ENCODE data around the gene MAPK6. TPM values are rescaled to one million over a fixed set of nuclear protein-coding genes. Genes with fewer than 3 reads are reported as not detected.
"Not testable (repeated sequence)": the region's sequence is repeated elsewhere in the genome, so short reads cannot be mapped to it uniquely, and the experiment has no call there.

MAPK6 gene
- total RNA-seq, 2 experiments from 2014 or later: 39.9 to 40.8 TPM

DNA sequence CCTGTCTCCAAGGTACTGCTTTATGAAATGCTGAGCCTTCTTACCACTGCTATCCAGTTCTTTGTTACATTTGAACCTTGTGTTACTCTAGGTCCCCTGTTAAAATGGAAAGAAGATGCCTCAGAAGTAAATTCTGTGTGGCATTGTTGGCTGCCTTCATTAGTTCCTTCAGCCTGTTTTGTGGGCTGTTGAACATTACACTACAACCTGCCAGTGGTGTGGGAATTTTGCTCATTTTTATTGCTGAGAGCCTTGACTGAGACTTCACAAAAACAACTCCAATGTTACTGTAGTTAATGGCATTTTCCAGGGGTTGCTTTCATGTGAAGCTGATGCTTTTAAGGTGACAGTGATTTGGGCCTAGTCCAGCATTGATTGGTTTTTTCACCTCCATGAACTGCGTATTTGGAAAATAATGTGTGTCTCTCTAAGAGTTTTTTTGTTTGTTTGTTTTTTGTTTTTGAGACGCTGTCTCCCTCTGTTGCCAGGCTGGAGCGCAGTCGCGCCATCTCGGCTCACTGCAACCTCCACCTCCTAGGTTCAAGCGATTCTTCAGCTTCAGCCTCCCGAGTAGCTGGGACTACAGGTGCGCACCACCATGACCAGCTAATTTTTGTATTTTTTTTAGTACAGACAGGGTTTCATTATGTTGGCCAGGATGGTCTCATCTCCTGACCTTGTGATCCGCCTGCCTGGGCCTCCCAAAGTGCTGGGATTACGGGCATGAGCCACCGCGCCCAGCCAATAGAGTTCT, 4.3 kb downstream of the MAPK6 start:
- ChIA-PET POLR2A (no interaction called here), CTCF (no interaction called here)
- Mint-ChIP-seq H3K4me1 (ENCODE audit: low read depth) (peaks cover 50% of the 10 kb centered on the region), H3K27me3 (no peaks in the 10 kb centered on the region), H3K27ac (no peak overlapping the region), H3K9me3 (no peaks in the 10 kb centered on the region), H3K4me3 (peak overlapping the region; percentile 18), H3K36me3 (peaks cover 10% of the 10 kb centered on the region)
- intact Hi-C loops (cut with micrococcal nuclease): no loop called here
- DNase-seq: no peak

DNA sequence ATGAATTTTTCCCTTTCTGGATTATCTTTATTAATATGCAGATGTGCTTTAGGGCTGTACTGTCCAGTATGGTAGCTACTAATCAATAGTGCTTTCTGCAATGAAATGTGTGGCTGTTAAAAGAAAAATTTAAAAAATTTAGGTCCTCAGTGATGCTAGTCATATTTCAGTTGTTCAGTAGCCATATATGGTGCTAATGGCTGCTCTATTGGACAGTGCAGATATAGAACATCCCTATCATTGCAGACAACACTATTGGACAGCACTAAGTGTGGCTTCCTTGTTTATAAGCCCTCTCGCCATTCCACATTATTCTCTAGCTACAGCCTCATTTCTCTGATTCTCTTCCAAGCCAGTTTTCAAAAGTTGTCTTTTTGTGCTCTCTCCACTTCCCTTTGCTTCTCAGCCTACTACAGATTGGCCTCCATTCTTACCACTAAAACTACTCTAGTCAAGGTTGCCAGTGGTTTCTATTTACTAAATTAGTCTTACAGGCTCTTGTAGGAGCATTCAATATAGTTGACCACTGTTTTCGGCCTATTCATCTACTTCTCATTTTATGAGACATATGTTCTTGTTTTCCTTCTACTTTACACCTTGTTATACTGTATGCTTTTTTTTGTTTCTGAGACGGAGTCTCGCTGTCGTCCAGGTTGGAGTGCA, 9.5 kb downstream of the MAPK6 start:
- H3K4me1 Mint-ChIP-seq (ENCODE audit: low read depth): peaks cover 38% of the 10 kb centered on the region
- H3K27me3 Mint-ChIP-seq: no peaks in the 10 kb centered on the region
- H3K4me3 Mint-ChIP-seq: no peak overlapping the region
- no peak for DNase-seq
- H3K36me3 Mint-ChIP-seq: peaks cover 17% of the 10 kb centered on the region
- ChIA-PET CTCF (interaction anchor here (1.6 kb wide), 1 partner anchor 17 kb away, joined by 6 read pairs; no protein-coding TSS in a partner anchor), POLR2A (no interaction called here)
- intact Hi-C loops (cut with micrococcal nuclease): no loop called here
- H3K9me3 Mint-ChIP-seq: peaks cover 5% of the 10 kb centered on the region
- H3K27ac Mint-ChIP-seq: peak overlapping the region; percentile 47

DNA sequence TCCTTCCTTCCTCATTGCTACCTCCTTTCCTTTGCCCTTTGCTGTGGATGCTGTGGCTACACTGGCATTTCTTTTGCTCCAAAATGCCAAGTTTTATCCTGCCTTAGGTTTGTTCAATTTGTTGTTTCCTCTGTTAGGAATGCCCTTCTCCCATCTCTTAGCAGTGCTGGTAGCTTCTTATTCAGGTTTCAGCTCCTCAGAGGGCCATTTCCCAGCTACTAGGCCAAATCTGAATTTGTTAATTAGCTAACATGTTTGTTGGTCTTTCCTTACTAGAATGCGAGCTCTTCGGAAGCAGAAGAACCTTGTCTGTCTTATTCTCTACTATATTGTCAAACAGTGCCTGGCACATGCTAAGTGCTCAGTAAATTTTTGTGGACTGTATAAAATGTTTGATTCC, 11.0 kb downstream of the MAPK6 start:
- no peak overlapping the region for H3K27ac Mint-ChIP-seq

DNA sequence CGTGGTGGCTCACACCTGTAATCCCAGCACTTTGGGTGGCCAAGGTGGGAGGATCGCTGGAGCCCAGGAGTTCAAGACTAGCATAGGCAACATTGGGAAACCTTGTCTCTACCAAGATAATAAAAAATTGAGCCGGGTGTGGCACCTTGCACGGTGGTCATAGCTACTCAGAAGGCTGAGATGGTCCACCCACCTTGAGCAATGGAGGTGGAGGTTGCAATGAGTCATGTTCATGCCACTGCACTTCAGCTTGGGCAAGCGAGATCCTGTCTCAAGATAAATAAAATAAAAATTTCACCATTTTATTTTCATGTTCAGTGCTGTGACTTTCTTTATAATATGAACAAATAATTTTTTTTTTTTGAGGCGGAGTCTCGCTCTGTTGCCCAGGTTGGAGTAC, 12.5 kb downstream of the MAPK6 start:
- H3K4me3 Mint-ChIP-seq: no peak overlapping the region
- peaks cover 30% of the 10 kb centered on the region for H3K36me3 Mint-ChIP-seq
- H3K4me1 Mint-ChIP-seq (ENCODE audit: low read depth): peaks cover 33% of the 10 kb centered on the region
- intact Hi-C loops (cut with micrococcal nuclease): no loop called here
- H3K27me3 Mint-ChIP-seq: no peaks in the 10 kb centered on the region
- CTCF ChIA-PET: interaction anchor here (2.8 kb wide), 1 partner anchor 15 kb away, joined by 10 read pairs; no protein-coding TSS in a partner anchor
- no peak overlapping the region for H3K27ac Mint-ChIP-seq
- POLR2A ChIA-PET: no interaction called here
- H3K9me3 Mint-ChIP-seq: peaks cover 11% of the 10 kb centered on the region
- no peak for DNase-seq

More for the DNA sequence above, 11.0 kb downstream of the MAPK6 start:
- Mint-ChIP-seq H3K27me3 (no peaks in the 10 kb centered on the region), H3K4me1 (ENCODE audit: low read depth) (peaks cover 40% of the 10 kb centered on the region), H3K9me3 (peaks cover 11% of the 10 kb centered on the region), H3K36me3 (peaks cover 28% of the 10 kb centered on the region), H3K4me3 (no peak overlapping the region)
- intact Hi-C loops (cut with micrococcal nuclease): no loop called here
- POLR2A ChIA-PET: interaction anchor here (0.7 to 1.1 kb wide), 2 partner anchors 24 to 49 kb away, joined by 3 to 4 read pairs; no protein-coding TSS in a partner anchor
- CTCF ChIA-PET: interaction anchor here (0.6 to 2.8 kb wide), 4 partner anchors 16 to 210 kb away, joined by 3 to 10 read pairs (median 3); partner anchors contain the start of gene LEO1
- DNase-seq: no peak

DNA sequence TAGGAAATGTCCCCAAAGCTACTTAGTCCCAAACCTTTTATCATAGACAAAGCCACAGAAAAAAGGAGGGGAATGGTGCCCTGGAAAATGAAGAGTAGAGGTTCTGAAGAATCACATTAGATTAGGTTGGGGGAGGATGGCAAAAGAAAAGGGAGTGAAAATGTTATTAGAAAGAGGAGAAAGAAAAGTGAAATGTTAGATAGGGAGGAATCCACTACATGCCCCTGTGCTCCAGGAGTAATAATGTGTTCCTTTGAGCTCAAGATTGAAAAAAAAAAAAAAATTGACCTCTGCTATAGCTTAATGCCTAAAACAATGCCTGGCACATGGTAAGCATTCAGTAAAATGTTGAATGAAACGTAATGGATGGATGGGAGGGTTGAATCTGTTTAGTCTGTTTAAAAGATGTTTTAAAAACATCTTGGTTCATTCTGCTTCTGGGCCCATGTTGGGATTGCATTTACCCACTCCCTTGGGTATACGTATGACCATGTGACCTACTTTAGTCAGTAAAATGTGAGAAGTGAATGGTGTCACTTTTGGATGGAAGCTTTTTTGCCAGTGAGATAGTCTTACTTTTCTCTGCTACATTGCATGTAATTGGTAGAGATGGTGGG, 19.0 kb downstream of the MAPK6 start:
- ChIA-PET POLR2A (interaction anchor here (0.6 to 0.9 kb wide), 2 partner anchors 17 to 1700 kb away, joined by 3 to 4 read pairs; no protein-coding TSS in a partner anchor), CTCF (interaction anchor here (1.2 kb wide), 1 partner anchor 170 kb away, joined by 3 read pairs; no protein-coding TSS in a partner anchor)
- DNase-seq: no peak
- Mint-ChIP-seq H3K27me3 (no peaks in the 10 kb centered on the region), H3K36me3 (peaks cover 20% of the 10 kb centered on the region), H3K4me3 (no peak overlapping the region), H3K4me1 (ENCODE audit: low read depth) (peaks cover 47% of the 10 kb centered on the region), H3K27ac (no peak overlapping the region), H3K9me3 (peaks cover 10% of the 10 kb centered on the region)
- intact Hi-C loops (cut with micrococcal nuclease): no loop called here

DNA sequence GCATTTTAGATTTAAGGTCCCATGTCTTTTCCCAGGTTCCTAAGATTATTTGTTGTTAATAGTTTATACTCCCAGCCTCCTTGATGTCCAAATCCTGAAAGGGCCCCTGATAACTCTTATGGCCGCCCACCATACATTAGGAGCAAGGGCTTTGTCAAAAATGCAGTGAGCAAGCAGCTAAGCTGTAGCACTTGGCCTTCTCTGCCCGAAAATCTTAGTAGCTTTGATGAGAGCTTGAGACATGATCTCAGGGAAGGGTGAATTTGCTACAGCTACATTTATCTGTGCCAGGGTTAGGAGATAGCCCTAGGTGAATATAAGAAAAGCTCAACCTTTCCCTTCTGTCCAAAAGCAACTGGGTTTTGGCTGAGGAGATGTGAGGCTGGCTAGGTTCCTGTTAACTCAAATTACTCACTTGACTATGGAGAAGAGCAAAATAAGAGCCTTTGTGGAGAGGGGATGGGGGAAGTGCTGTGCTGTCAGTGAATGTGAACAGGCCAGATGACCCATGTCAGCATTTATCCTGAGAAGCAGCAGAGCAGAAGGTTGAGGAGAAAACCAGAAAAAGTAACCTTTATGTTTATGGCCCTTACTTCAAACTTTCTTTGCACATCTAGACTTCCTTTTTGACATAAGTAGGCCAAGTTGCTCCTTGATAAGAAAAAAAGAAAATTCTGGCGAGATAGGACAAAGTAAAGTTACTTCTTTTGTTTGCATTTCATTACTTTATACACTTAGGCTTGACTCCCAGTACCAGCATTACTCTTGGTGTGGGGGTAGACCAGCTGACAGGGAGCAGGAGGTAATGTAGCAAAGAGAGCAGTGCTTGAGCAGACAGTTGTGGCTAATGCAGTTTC, 21.1 kb downstream of the MAPK6 start:
- no peaks in the 10 kb centered on the region for H3K27me3 Mint-ChIP-seq

DNA sequence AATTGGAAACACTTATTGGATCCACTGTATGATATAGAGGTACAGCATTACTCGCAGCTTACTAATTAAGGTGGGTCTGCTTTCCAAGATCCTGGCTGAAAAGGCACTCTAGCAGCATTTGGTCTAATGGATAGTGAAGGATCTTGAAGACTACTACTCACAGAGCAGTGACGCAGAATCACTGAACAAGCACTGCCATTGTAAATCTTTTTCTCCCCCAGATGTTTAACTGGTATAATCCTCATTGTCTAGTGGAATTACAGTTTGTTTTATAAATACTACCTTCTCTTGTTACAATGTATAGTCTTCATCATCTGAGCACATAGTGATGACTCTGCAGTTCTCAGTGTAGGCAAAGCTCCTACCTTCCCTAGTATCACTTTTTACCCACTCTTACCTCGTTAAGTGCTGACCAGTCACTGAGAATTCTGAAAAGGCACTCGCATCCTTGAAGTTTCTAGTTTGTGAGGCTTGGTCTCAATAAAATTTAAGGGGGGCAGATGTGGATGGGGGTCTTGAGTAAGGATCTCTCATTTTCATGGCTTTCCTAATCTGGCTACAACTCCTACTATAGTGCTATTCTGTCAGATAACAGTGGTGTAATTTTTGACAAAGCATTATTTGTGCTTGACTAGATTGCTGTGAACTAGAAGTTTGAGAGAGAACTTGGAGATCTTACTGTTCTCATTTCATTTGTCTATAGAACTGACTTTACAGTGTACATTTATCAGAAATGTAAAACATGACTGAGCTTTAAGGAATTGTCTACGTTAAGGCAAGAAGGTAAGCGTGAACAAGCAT, 23.2 kb downstream of the MAPK6 start:
- ChIA-PET POLR2A (no interaction called here), CTCF (interaction anchor here (1.0 kb wide), 1 partner anchor 36 kb away, joined by 3 read pairs; no protein-coding TSS in a partner anchor)
- H3K9me3 Mint-ChIP-seq: no peaks in the 10 kb centered on the region
- intact Hi-C loops (cut with micrococcal nuclease): no loop called here
- H3K4me3 Mint-ChIP-seq: no peak overlapping the region
- DNase-seq: no peak
- H3K27ac Mint-ChIP-seq: no peak overlapping the region
- no peaks in the 10 kb centered on the region for H3K27me3 Mint-ChIP-seq
- H3K36me3 Mint-ChIP-seq: peaks cover 11% of the 10 kb centered on the region
- peaks cover 71% of the 10 kb centered on the region for H3K4me1 Mint-ChIP-seq (ENCODE audit: low read depth)

More for the DNA sequence above, 21.1 kb downstream of the MAPK6 start:
- ChIA-PET POLR2A (no interaction called here), CTCF (interaction anchor here (1.1 to 1.3 kb wide), 3 partner anchors 15 to 39 kb away, joined by 3 read pairs; no protein-coding TSS in a partner anchor)
- Mint-ChIP-seq H3K4me1 (ENCODE audit: low read depth) (peaks cover 54% of the 10 kb centered on the region), H3K27ac (no peak overlapping the region), H3K36me3 (peaks cover 2% of the 10 kb centered on the region), H3K4me3 (no peak overlapping the region), H3K9me3 (no peaks in the 10 kb centered on the region)
- intact Hi-C loops (cut with micrococcal nuclease): no loop called here
- no peak for DNase-seq

DNA sequence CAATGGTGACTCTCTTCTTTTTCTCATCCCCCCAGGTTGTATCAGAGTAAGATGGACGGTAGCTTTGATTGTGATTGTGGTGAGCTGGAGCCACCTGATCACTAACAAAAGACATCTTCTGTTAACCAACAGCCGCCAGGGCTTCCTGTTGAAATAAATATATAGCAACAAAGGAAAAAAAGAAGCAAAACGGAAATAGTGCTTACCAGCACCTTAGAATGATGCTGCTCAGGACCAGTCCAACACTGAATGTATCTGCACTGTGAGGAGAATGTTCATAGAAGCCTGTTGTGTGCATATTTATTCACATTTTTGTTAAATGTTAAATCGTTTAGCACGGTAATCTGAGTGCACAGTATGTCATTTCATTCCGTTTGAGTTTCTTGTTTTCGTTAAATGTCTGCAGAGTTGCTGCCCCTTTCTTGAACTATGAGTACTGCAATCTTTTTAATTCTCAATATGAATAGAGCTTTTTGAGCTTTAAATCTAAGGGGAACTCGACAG, 26.8 kb downstream of the MAPK6 start:
- CTCF ChIA-PET: interaction anchor here (0.6 to 4.1 kb wide), 8 partner anchors 15 to 80 kb away, joined by 3 to 31 read pairs (median 6); partner anchors contain the start of gene LEO1
- H3K9me3 Mint-ChIP-seq, H3K27me3 Mint-ChIP-seq: not testable (repeated sequence)
- intact Hi-C loops (cut with micrococcal nuclease): loop anchor here (1.0 to 2.0 kb wide), 2 partner anchors 25 to 63 kb away; no protein-coding TSS in a partner anchor
- peaks cover 26% of the 10 kb centered on the region for H3K36me3 Mint-ChIP-seq
- POLR2A ChIA-PET: interaction anchor here (0.6 to 1.2 kb wide), 3 partner anchors 26 to 74 kb away, joined by 3 read pairs; partner anchors contain the start of gene LEO1
- peaks cover 44% of the 10 kb centered on the region for H3K4me1 Mint-ChIP-seq (ENCODE audit: low read depth)
- peak overlapping the region; percentile 89 for H3K27ac Mint-ChIP-seq
- peak overlapping the region; percentile 66 for H3K4me3 Mint-ChIP-seq
- DNase-seq: peak; percentile 38

DNA sequence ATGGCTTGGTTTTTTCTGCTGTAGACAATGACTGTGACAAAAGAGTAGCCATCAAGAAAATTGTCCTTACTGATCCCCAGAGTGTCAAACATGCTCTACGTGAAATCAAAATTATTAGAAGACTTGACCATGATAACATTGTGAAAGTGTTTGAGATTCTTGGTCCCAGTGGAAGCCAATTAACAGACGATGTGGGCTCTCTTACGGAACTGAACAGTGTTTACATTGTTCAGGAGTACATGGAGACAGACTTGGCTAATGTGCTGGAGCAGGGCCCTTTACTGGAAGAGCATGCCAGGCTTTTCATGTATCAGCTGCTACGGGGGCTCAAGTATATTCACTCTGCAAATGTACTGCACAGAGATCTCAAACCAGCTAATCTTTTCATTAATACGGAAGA, 27.5 kb downstream of the MAPK6 start:
- H3K27me3 Mint-ChIP-seq; DNase-seq; intact Hi-C loops (cut with micrococcal nuclease); H3K9me3 Mint-ChIP-seq; H3K4me3 Mint-ChIP-seq: not testable (repeated sequence)
- peaks cover 29% of the 10 kb centered on the region for H3K36me3 Mint-ChIP-seq
- CTCF ChIA-PET: interaction anchor here (1.0 to 4.1 kb wide), 7 partner anchors 16 to 80 kb away, joined by 3 to 31 read pairs (median 7); partner anchors contain the start of gene LEO1
- peak overlapping the region; percentile 89 for H3K27ac Mint-ChIP-seq
- POLR2A ChIA-PET: interaction anchor here (0.6 to 1.0 kb wide), 2 partner anchors 27 to 75 kb away, joined by 3 read pairs; partner anchors contain the start of gene LEO1
- H3K4me1 Mint-ChIP-seq (ENCODE audit: low read depth): peaks cover 41% of the 10 kb centered on the region

DNA sequence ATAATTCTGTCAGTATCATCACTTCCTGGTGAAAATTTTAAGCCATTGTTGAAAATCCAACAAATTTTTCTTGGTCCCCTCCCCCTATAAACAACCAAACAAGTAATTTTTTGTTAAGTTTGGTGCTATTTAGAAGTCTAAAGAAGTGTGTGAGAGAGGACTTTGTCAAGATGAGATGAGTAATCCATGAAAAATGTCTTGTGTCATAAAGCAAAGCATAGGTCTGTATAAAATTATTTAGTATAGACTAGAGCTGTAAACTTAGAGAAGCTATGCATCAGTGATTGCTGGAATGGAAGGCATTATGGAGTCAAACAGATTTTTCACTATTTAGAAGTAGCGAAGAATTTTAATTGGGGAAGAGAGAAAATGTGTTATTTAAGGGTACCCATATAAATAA, 31.4 kb downstream of the MAPK6 start:
- no peak overlapping the region for H3K27ac Mint-ChIP-seq
- no peak for DNase-seq
- peaks cover 36% of the 10 kb centered on the region for H3K36me3 Mint-ChIP-seq
- H3K27me3 Mint-ChIP-seq: no peaks in the 10 kb centered on the region
- intact Hi-C loops (cut with micrococcal nuclease): no loop called here
- ChIA-PET POLR2A (no interaction called here), CTCF (interaction anchor here (1.1 kb wide), 1 partner anchor 28 kb away, joined by 5 read pairs; no protein-coding TSS in a partner anchor)
- peaks cover 16% of the 10 kb centered on the region for H3K4me1 Mint-ChIP-seq (ENCODE audit: low read depth)
- H3K9me3 Mint-ChIP-seq: no peaks in the 10 kb centered on the region
- H3K4me3 Mint-ChIP-seq: no peak overlapping the region
